AG09319 (cell line): ENCODE measurements around the gene FADD.

ENCODE experiments used
- DNase-seq: peaks from one replicate; pipeline ENCODE4 v3.0.0-alpha.2; 2010; ENCODE audit warnings: low read depth; ENCODE audit errors: extremely low read depth
- CTCF ChIP-seq: IDR thresholded peaks from 2 replicates; pipeline ENCODE4 v1.5.1; 2011; ENCODE audit warnings: low read depth, mild to moderate bottlenecking, inconsistent platforms, low read length, moderate library complexity

Gene FADD

GRCh38 chr11:70230840-70231710, 28.0 kb downstream of the FADD start:
- no peak for DNase-seq
- no peak for TF ChIP-seq CTCF

DNA sequence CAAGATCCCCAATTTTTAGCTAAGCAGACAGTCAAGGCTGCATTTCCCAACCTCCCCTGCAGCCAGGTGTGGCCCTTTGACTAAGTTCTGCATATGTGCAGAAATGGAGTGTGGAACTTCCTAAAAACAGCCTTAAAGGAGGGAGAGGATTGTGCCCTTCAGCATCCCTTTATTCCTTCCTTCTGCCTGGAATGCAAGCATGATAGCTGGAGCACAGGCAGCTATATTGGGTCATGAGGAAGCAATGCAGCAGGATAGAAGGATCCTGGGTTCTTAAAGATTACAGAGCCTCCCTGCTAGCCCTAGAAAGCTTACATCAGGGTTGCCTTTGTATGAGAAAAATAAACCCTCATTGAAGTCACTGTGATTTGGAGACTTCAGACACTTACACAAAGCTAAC, 29.9 kb downstream of the FADD start:
- TF ChIP-seq CTCF = no peak
- DNase-seq = no peak

DNA sequence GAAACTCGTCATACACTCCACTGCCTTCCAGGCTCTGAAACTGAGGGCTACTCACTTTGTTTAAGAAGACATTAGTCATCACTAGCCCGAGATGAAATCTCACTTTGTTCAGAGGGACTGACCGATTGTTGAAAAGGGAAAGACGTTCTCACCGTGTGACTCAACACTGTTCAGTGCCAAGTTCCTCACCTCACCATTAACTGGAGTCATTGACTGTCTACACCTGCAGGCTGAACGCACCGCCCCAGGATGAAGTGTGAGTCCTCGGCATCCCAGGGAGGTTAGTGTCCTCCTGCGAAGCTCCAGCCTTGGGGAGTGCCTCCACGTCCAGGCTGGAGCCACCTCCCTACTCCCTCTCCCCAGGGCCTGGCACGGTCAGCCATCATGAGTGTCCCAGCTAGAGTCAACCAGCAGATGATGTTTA, 30.4 kb downstream of the FADD start:
- DNase-seq = no peak
- no peak for TF ChIP-seq CTCF

GRCh38 chr11:70233962-70234361, 30.9 kb downstream of the FADD start:
- no peak for TF ChIP-seq CTCF
- DNase-seq = no peak

GRCh38 chr11:70240337-70240736, 37.2 kb downstream of the FADD start:
- no peak for DNase-seq
- TF ChIP-seq CTCF = no peak

- no peak for DNase-seq
- no peak for TF ChIP-seq CTCF
These were observed 38.6 kb downstream of the FADD start for GRCh38 chr11:70241709-70242108.

DNA sequence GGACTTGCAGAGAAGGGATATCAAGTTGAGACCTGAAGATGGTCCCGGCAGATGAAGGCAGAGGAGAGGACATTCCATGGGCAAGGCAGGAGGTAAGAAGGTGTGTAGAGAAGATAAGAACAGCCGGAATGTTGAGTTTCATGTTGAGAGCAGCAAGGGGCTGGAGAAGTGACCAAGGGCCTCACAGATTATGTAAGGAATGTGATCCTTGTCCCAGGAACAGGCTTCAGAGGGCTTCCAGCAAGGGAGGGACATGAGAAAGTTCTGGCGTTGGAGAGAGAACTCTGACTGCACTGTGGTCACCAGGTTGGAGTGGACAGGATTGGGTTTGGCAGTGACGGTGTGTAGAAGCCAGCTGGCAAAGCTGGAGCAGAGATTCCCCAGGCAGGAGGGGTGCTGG, 39.8 kb downstream of the FADD start:
- no peak for DNase-seq
- no peak for TF ChIP-seq CTCF
